Ascending aorta (tissue), 2 donors: Measurements from ENCODE around the gene TESPA1. TPM values are rescaled to one million over a fixed set of nuclear protein-coding genes. Genes with fewer than 3 reads are reported as not detected.

Source experiments
- DNase-seq, 2 donors: peaks; one replicate each; pipeline ENCODE4 v3.0.0-alpha.2; 2019; ENCODE audit warnings: low spot score in 2 of 2
- H3K27ac ChIP-seq, 2 donors: fragments of 200-600 bp; sonication (generic); one replicate each; pipeline ENCODE4 v1.5.1; 2016 to 2017; ENCODE audit warnings: mild to moderate bottlenecking in 1 of 2
- H3K27me3 ChIP-seq: fragments of 200-600 bp; sonication (generic); one replicate; pipeline ENCODE4 v1.5.1; 2017
- H3K36me3 ChIP-seq, 2 donors: fragments of 200-600 bp; sonication (generic); one replicate each; pipeline ENCODE4 v1.5.1; 2016
- H3K4me1 ChIP-seq, 2 donors: fragments of 200-600 bp; sonication (generic); one replicate each; pipeline ENCODE4 v1.5.1; 2016 to 2017; ENCODE audit warnings: mild to moderate bottlenecking in 1 of 2
- H3K4me3 ChIP-seq, 2 donors: fragments of 200-600 bp; sonication (generic); one replicate each; pipeline ENCODE4 v1.5.1; 2016 to 2017; ENCODE audit warnings: mild to moderate bottlenecking in 1 of 2
- H3K9me3 ChIP-seq, 2 donors: fragments of 200-600 bp; sonication (generic); one replicate each; pipeline ENCODE4 v1.5.1; 2016
- intact Hi-C: fragments of 100-400 bp; cut with DNase I; formaldehyde crosslinking; loops from one replicate; pipeline ENCODE4 v1.15.1; 2023
- total RNA-seq: library from RNA; depleted of rRNA; stranded (reverse); fragments of >200 nt; gene quantifications from one replicate; pipeline ENCODE4 v1.1.0, GENCODE V29; 2016
- TF ChIP-seq, protein P1 (sequence below), 3 experiments: fragments of 200-600 bp in 2 of 3; fragments of 450-650 bp in 1 of 3; sonication (generic) in 2 of 3; IDR thresholded peaks; one replicate each; pipeline ENCODE4 v1.5.1; 2016 to 2019; ENCODE audit warnings: antibody characterized with exemption in 3 of 3, mild to moderate bottlenecking in 1 of 3, moderate library complexity in 1 of 3

The TESPA1 gene
- total RNA-seq, 1 donor from 2014 or later, result not detected

DNA sequence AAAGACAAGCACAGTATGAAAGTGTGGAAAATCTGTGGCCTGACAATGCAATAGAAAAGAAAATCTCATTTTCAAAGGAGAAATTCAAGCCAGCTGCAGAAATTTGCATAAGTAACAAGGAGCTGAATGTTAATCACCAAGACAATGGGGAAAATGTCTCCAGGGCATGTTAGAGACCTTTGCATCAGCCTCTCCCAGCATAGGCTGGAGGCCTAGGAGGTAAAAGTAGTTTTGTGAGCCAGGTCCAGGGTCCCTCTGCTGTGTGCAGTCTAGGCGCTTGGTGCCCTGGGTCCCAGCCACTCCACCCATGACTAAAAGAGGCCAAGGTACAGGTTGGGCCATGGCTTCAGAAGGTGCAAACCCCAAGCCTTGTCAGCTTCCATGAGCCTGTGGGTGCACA is 58.3 kb downstream of the TESPA1 start:
- intact Hi-C loops, result no loop called here
- no peak overlapping the region for H3K4me3 ChIP-seq
- no peaks in the 10 kb centered on the region for H3K4me1 ChIP-seq
- DNase-seq, result no peak
- TF ChIP-seq, protein P1, sequence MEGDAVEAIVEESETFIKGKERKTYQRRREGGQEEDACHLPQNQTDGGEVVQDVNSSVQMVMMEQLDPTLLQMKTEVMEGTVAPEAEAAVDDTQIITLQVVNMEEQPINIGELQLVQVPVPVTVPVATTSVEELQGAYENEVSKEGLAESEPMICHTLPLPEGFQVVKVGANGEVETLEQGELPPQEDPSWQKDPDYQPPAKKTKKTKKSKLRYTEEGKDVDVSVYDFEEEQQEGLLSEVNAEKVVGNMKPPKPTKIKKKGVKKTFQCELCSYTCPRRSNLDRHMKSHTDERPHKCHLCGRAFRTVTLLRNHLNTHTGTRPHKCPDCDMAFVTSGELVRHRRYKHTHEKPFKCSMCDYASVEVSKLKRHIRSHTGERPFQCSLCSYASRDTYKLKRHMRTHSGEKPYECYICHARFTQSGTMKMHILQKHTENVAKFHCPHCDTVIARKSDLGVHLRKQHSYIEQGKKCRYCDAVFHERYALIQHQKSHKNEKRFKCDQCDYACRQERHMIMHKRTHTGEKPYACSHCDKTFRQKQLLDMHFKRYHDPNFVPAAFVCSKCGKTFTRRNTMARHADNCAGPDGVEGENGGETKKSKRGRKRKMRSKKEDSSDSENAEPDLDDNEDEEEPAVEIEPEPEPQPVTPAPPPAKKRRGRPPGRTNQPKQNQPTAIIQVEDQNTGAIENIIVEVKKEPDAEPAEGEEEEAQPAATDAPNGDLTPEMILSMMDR (IDR thresholded peaks at IDR 0.05), result no peak
- H3K27ac ChIP-seq, result no peak overlapping the region
- H3K9me3 ChIP-seq, result no peaks in the 10 kb centered on the region
- no peaks in the 10 kb centered on the region for H3K36me3 ChIP-seq
- H3K27me3 ChIP-seq, result no peaks in the 10 kb centered on the region

DNA sequence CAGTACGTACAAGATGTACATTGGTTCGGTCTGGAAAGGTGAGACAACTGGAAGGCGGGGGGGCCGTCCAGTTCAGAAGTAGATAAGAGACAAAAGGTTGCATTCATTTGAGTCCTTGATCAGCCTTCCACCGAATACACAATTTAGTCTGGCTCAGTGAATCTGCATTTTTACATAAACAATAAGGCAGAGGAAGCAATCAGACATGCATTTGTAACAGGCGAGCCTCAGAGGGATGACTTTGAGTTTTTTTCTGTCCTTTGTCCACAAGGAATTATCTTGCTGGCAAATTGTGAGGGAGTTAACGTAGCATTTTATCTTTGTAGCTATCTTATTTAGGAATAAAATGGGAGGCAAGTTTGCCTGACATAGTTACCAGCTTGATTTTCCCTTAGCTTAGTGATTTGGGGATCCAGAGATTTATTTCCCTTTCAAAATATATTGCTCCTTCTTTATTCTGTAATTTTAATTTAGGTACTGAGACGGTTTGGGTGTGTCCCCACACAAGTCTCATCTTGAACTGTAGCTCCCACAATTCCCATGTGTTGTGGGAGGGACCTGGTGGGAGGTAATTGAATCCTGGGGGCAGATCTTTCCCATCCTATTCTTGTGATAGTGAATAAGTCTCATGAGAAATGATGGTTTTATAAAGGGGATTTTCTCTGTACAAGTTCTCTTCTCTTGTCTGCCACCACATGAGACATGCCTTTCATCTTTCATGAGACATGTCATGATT is 59.4 kb downstream of the TESPA1 start:
- no peak overlapping the region for H3K27ac ChIP-seq
- no peak for DNase-seq
- no peaks in the 10 kb centered on the region for H3K27me3 ChIP-seq
- no peaks in the 10 kb centered on the region for H3K4me1 ChIP-seq
- no peak overlapping the region for H3K4me3 ChIP-seq
- H3K36me3 ChIP-seq, result no peaks in the 10 kb centered on the region
- TF ChIP-seq, protein P1 (IDR thresholded peaks at IDR 0.05), result no peak
- intact Hi-C loops, result no loop called here
- H3K9me3 ChIP-seq, result no peaks in the 10 kb centered on the region

DNA sequence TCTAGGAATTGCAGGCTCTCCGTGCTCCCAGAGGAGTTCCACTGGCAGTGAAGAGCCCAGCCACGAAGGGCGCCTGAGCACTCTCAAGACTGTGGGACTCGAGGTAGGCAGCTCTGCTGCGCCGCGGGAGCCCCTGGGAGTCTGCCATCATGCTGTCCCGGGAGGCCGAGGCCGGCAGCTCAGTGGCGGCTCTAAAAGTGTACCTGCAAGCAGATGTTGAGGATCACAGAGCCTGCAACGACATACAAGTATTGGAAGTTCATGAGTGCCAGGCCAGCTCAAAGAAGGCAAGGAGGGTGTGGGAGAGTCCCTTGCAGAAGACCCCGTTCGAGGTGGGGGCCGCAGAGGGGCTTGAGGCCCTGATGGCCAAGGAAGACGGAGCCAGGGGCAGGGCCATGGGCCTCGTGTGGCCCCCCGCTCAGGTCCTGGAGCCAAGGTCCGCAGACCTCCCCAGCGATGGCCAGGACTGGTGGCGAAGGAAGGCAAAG is 67.5 kb downstream of the TESPA1 start:
- Histone ChIP-seq H3K4me3 (no peak overlapping the region), H3K9me3 (no peaks in the 10 kb centered on the region), H3K27me3 (no peaks in the 10 kb centered on the region), H3K27ac (no peak overlapping the region), H3K4me1 (no peaks in the 10 kb centered on the region), H3K36me3 (no peaks in the 10 kb centered on the region)
- no peak for DNase-seq
- intact Hi-C loops, result no loop called here
- TF ChIP-seq, protein P1 (IDR thresholded peaks at IDR 0.05), result no peak

Other genes starting within 250 kb of the TESPA1 start
- not detected for gene MUCL1, start 130.2 kb downstream of the TESPA1 start, total RNA-seq
- not detected for gene NEUROD4, start 35.2 kb upstream of the TESPA1 start, total RNA-seq
- not detected for gene OR9K2, start 141.6 kb upstream of the TESPA1 start, total RNA-seq
- gene OR10A7, start 236.3 kb upstream of the TESPA1 start, total RNA-seq, result not detected